A375 (cell line): ENCODE data around the gene KRT35. TPM values are rescaled to one million over a fixed set of nuclear protein-coding genes. Genes with fewer than 3 reads are reported as not detected.

ENCODE experiments used
- small RNA-seq: library from RNA; depleted of rRNA; stranded (forward); fragments of <200 nt; gene quantifications from one replicate; pipeline ENCODE3, GENCODE V24; 2014
- total RNA-seq: library from RNA; depleted of rRNA; stranded (reverse); fragments of >200 nt; shearing (Covaris generic); gene quantifications from 2 replicates; pipeline ENCODE4 v1.2.3, GENCODE V29; 2014; rRNA removed

The KRT35 gene
- not detected in 2 replicates for total RNA-seq

GRCh38 chr17:41481036-41481435 is at the start of gene KRT35:
TSS of gene KRT35 (minus strand) at chr17:41481151. CDS start at chr17:41481097, 54 bp downstream.

GRCh38 chr17:41518789-41519449 is 38.0 kb upstream of the KRT35 start, which contains the start of gene KRT15:
TSS of gene KRT15 (minus strand) at chr17:41518890. CDS start at chr17:41518827, 63 bp downstream.

GRCh38 chr17:41505007-41505808 is 24.3 kb upstream of the KRT35 start, which contains the start of gene KRT13:
TSS of gene KRT13 (minus strand) at chr17:41505612. CDS start at chr17:41505550, 62 bp downstream.

GRCh38 chr17:41489531-41489930 is 8.6 kb upstream of the KRT35 start, which contains the start of gene KRT36:
TSS of gene KRT36 (minus strand) at chr17:41489910. CDS start at chr17:41489864, 46 bp downstream.

GRCh38 chr17:41466988-41467387 is 14.0 kb downstream of the KRT35 start, which contains the start of gene KRT32:
TSS of gene KRT32 (minus strand) at chr17:41467386. CDS start at chr17:41467325, 61 bp downstream.

GRCh38 chr17:41440531-41441033 is 40.4 kb downstream of the KRT35 start, which contains the start of gene KRT38:
TSS of gene KRT38 (minus strand) at chr17:41440983. CDS start at chr17:41440921, 62 bp downstream.

Small RNA genes within 50 kb of the gene (small RNA-seq; reads per million reads assigned to genes)
- gene RNU2-32P = 3.2 reads per million, percentile 81 among the genes with 10 or more reads in this experiment

Other genes starting within 250 kb of the KRT35 start
- gene KRTAP9-3, start 248.7 kb downstream of the KRT35 start, total RNA-seq = not detected in 2 replicates
- gene KRTAP9-8, start 243.2 kb downstream of the KRT35 start, total RNA-seq = not detected in 2 replicates
- gene KRTAP9-4, start 231.5 kb downstream of the KRT35 start, total RNA-seq = not detected in 2 replicates
- not detected in 2 replicates for gene KRTAP9-9, start 225.8 kb downstream of the KRT35 start, total RNA-seq
- gene KRTAP9-6, start 215.8 kb downstream of the KRT35 start, total RNA-seq = not detected in 2 replicates
- not detected in 2 replicates for gene KRTAP9-7, start 205.5 kb downstream of the KRT35 start, total RNA-seq
- not detected in 2 replicates for gene KRTAP29-1, start 178.3 kb downstream of the KRT35 start, total RNA-seq
- not detected in 2 replicates for gene KRTAP16-1, start 171.8 kb downstream of the KRT35 start, total RNA-seq
- gene KRTAP17-1, start 165.4 kb downstream of the KRT35 start, total RNA-seq = not detected in 2 replicates
- not detected in 2 replicates for gene KRT33A, start 130.3 kb downstream of the KRT35 start, total RNA-seq
- gene KRT33B, start 111.3 kb downstream of the KRT35 start, total RNA-seq = 0.29 TPM in 1 of 2 replicates, not detected in the other
- gene KRT34, start 98.8 kb downstream of the KRT35 start, total RNA-seq = 0.23 and 0.77 TPM in 2 replicates
- not detected in 2 replicates for gene KRT31, start 83.5 kb downstream of the KRT35 start, total RNA-seq
- not detected in 2 replicates for gene KRT37, start 56.6 kb downstream of the KRT35 start, total RNA-seq
- not detected in 2 replicates for gene KRT38, start 40.2 kb downstream of the KRT35 start, total RNA-seq
- 0.08 and 0.19 TPM in 2 replicates for gene KRT32, start 13.8 kb downstream of the KRT35 start, total RNA-seq
- not detected in 2 replicates for gene KRT36, start 8.8 kb upstream of the KRT35 start, total RNA-seq
- gene KRT13, start 24.5 kb upstream of the KRT35 start, total RNA-seq = not detected in 2 replicates
- gene KRT15, start 37.7 kb upstream of the KRT35 start, total RNA-seq = 11.1 and 18.7 TPM in 2 replicates
- gene KRT19, start 47.2 kb upstream of the KRT35 start, total RNA-seq = 0.29 TPM in 1 of 2 replicates, not detected in the other
- 2.2 and 2.6 TPM in 2 replicates for gene KRT9, start 90.9 kb upstream of the KRT35 start, total RNA-seq
- 56.1 and 63.7 TPM in 2 replicates for gene KRT14, start 105.7 kb upstream of the KRT35 start, total RNA-seq
- gene KRT16, start 131.6 kb upstream of the KRT35 start, total RNA-seq = 1.4 and 1.6 TPM in 2 replicates
- gene KRT17, start 143.4 kb upstream of the KRT35 start, total RNA-seq = 0.45 TPM in 2 replicates
- 130 and 141 TPM in 2 replicates for gene EIF1, start 207.7 kb upstream of the KRT35 start, total RNA-seq
- gene GAST, start 231.2 kb upstream of the KRT35 start, total RNA-seq = not detected in 2 replicates